HK-2 (cell line): ENCODE data around the gene GPC5.
A peak's percentile ranks its signal among the peaks of the same experiment; 100 is the strongest.
"Not testable (repeated sequence)": the region's sequence is repeated elsewhere in the genome, so short reads cannot be mapped to it uniquely, and the experiment has no call there.

Source experiments
- DNase-seq: peaks from one replicate; pipeline ENCODE4 v3.0.0-alpha.2; 2018; ENCODE audit not compliant: unreplicated experiment

Gene GPC5

DNA sequence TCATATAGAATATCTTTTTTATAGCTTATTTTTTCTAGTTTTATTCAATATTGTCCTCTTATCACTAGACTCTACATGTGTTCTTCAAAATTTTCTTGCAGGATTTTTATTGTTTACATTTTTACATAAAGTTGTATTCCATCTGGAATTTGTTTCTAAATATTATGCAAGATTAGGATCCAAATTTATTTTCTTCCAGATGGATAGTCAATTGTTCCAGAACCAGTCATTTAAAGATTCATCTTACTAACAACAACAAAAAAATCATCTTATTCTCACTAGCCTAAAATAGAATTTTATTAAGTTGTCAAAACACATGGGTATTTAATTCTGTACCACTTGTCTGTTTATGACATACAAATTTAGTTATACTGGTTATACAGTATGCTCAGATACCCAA is 1437.8 kb downstream of the GPC5 start:
- no peak for DNase-seq

DNA sequence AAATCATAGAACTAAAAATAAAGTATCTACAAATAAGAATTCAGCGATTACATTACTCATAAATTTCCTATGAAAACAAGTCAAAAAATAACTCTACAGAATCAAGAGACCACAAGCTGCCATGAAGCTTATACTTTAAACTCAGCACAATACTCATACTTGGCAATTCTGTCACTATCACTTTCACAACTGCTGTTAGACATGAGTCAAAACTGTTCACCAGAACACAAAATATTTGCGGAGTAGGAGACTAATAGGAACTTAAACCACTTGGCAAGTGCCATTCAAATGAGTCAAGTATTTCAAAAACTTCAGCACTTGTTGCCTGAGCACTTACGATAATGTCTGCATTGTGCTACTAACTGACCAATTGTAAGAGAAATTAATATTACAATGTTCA is 1440.4 kb downstream of the GPC5 start:
- DNase-seq, result no peak

- peak; percentile 26 for DNase-seq
Measured at GRCh38 chr13:92842145-92842544, 1443.7 kb downstream of the GPC5 start.

GRCh38 chr13:92843549-92843948 is 1445.1 kb downstream of the GPC5 start:
- DNase-seq, result no peak

DNA sequence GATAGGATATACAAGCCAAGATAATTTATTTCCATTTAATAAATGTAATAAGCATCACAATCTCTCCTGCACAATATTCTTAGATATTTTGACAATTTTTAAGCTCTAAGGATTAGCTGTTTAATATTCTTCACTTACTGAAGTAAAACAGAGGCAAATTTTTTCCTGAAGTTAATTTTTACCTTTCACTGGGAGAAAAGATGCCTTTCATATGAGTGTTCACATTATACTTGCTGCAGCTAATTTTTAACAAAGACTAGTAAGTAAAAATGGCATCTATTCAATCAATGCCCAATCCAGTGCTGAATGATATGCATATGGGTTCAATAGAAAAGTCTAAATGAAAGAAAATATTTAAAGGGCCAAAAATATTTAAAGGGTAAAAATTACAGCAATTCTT is 1451.0 kb downstream of the GPC5 start:
- DNase-seq, result no peak

DNA sequence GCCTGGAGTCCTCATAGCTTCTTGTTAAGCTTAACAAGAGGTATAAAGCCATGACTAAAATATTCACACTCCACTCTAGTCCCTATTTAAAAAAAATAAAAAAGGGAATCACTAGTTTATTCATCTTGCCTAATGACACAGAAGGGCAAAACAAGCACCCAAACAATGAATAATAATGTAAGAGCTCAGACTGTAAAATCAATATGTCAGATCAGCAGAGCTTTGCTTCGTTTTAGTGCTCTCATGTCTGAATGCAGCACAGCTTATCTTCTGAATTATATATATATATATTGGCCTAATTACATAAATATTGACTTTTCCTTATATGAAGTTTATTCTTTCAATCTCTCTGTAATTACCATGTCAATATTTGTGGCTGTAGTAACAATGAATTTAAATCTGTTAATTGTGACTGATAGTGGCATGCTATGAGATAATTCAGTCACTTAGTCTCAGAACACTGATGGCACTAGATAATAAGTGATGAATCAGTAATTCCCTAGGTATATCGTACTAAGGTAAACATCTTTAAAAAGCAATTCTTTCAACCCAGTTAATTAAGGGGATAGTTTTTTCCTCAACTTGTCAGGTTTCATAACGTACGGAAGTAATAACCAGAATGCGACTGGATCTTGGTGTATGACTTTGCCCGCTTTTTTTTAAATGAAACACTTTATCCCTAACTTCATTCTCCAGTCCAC is 1466.3 kb downstream of the GPC5 start:
- no peak for DNase-seq

- DNase-seq, result no peak
Measured at GRCh38 chr13:92873029-92873428, 1474.6 kb downstream of the GPC5 start.

GRCh38 chr13:92886535-92887077 is 1488.2 kb downstream of the GPC5 start:
- no peak for DNase-seq

GRCh38 chr13:92894447-92894846 is 1496.0 kb downstream of the GPC5 start:
- DNase-seq, result no peak

- DNase-seq, result no peak
Measured at GRCh38 chr13:92896842-92897241, 1498.4 kb downstream of the GPC5 start.

DNA sequence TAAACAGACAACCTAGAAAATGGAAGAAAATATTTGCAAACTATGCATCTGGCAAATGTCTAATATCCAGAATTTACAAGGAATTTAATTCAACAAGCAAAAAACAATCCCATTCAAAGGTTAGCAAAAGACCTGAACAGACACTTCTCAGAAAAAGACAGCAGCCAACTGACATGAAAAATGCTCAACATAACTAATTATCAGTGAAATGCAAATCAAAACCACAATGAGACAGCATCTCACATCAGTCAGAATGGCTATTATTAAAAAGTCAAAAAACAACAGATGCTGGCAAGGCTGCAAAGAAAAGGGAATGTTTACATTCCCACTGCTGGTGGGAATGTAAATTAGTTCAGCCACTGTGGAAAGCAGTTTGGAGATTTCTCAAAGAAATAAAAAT is 1500.5 kb downstream of the GPC5 start:
- DNase-seq, result not testable (repeated sequence)

DNA sequence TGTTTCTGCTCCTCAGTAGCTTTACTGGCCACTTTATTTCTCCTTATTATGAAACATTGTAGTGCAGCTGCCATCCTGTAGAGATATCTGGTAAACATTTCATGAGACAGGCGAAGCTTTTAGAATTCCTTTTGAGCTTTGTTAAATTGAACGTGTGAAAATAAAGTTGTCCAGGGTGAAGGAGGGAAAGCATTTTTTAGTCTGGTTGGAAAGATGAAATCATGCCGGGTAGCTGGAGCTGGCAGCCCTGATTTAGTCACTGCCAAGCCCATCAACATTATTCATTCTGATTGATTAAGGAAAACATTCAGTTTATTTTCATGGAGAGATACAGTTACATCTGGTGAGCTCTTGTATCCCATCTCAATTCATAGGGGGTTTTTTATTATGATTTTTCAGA is 1502.0 kb downstream of the GPC5 start:
- no peak for DNase-seq

GRCh38 chr13:92901739-92902138 is 1503.3 kb downstream of the GPC5 start:
- DNase-seq, result no peak

- DNase-seq, result no peak
Measured at GRCh38 chr13:92912629-92913028, 1514.2 kb downstream of the GPC5 start.

- no peak for DNase-seq
Measured at GRCh38 chr13:92913840-92914239, 1515.4 kb downstream of the GPC5 start.
